ENCODE measurements around the gene CHRM1. TPM values are rescaled to one million over a fixed set of nuclear protein-coding genes. Genes with fewer than 3 reads are reported as not detected.

The CHRM1 gene
- total and polyA plus RNA-seq, 2 of the 13 experiments (the other 11 are each of a cell fraction or from before 2014, with no cell fraction given) = not detected

DNA sequence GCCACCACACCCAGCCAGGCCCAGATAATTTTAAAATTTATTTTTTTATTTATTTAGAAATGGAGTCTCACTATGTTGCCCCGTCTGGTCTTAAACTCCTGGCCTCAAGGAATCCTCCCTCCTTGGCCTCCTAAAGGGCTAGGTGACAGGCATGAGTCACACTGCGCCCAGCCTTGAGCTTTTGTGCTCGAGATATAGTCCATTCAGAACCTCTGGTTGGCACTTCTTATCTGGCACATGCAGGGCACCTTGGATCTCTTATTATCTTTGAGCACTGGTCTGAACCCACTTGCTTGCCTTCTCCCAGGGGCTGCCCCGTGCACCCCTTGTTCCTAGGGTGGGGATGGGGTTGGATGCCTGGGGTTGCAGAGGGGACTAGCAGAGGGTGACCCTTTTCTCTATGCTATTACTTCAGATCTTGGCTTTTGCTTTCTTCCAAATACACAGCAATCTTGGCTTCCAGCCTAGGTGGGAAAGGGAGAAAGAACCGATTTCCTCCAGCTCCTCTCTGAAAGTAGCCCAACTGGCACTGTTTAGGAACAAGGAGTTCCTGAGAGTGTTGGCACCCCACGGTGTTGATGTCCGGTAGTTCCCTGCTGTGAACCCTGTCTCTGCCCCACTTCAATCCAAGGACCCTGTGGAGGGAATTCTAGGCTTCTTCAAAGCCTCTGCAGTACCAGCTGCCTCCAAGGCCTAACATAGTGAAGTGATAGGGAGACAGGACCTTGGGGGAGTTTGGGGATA, 41.8 kb downstream of the CHRM1 start:
- ATAC-seq (no peak), FAIRE-seq (no peak), DNase-seq (ENCODE audit: low spot score) (no peak)
- CTCF ChIA-PET (ENCODE audit: low intra/inter-chr PET ratio, low total read pairs) = no interaction called here
- TF ChIP-seq, protein P1, sequence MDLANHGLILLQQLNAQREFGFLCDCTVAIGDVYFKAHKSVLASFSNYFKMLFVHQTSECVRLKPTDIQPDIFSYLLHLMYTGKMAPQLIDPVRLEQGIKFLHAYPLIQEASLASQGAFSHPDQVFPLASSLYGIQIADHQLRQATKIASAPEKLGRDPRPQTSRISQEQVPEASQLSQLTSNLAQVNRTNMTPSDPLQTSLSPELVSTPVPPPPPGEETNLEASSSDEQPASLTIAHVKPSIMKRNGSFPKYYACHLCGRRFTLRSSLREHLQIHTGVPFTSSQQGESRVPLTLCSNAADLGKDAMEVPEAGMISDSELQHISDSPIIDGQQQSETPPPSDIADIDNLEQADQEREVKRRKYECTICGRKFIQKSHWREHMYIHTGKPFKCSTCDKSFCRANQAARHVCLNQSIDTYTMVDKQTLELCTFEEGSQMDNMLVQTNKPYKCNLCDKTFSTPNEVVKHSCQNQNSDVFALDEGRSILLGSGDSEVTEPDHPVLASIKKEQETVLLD (CRISPR knock-in tag; IDR thresholded peaks at IDR 0.05; ENCODE audit: low read depth) = no peak
- TF ChIP-seq ZNF121 (CRISPR knock-in tag; IDR thresholded peaks at IDR 0.05) = peak; percentile 63
- WGBS (ENCODE audit: low lambda C conversion rate) = 89% methylated on average over 7 of the region's 7 CpGs
- Histone ChIP-seq H3K4me3 (replicated peaks in 1 of 3; ENCODE audit: insufficient read depth in 1 of 3, low read depth in 2 of 3, low read length in 3 of 3) (peak overlapping the region in 2 of 3 experiments; percentile 92 to 99; a peak in 2 of 6 replicates), H2AFZ (ENCODE audit: low read length) (no peak overlapping the region), H3K36me3 (replicated peaks in 1 of 2; ENCODE audit: control insufficient read depth in 1 of 2, insufficient read depth in 2 of 2, low read length in 2 of 2) (peaks cover 13 to 53% of the 10 kb centered on the region in 2 experiments), H3K4me2 (ENCODE audit: low read depth, low read length) (peak overlapping the region; percentile 81), H3K27me3 (ENCODE audit: control insufficient read depth in 1 of 2, insufficient read depth in 2 of 2, low read length in 2 of 2) (no peaks in the 10 kb centered on the region; a peak in 1 of 5 replicates), H3K4me1 (ENCODE audit: insufficient read depth, low read length) (peaks cover 55% of the 10 kb centered on the region), H4K20me1 (ENCODE audit: insufficient read depth, low read length) (peaks cover 8% of the 10 kb centered on the region; the same call in 1 of the 2 replicates), H3K9me3 (ENCODE audit: low read length) (no peaks in the 10 kb centered on the region), H3K79me2 (ENCODE audit: insufficient read depth, low read length) (peaks cover 57% of the 10 kb centered on the region), H3K9ac (ENCODE audit: insufficient read depth, low read depth, low read length) (peak overlapping the region; percentile 92; the same call in 1 of the 2 replicates), H3K27ac (ENCODE audit: extremely low read length, insufficient read depth, low read length) (peak overlapping the region; percentile 93)
- intact Hi-C loops (cut with micrococcal nuclease; ENCODE audit: unreplicated experiment) = no loop called here
- POLR2A ChIA-PET = interaction anchor here (0.9 to 5.8 kb wide), 4 partner anchors 11 to 93 kb away, joined by 3 to 90 read pairs (median 27); partner anchors contain the start of genes STX5, TEX54 and WDR74
- BruUV-seq (replicated peaks) = no TSS peak
- in situ Hi-C loops (cut with HindIII; ENCODE audit: extremely low pct_ligation_motif_present, low pct_unique_long_range_greater_than_20kb) = loop anchor here (5.0 kb wide), 1 partner anchor 92 kb away; the partner anchor contains the start of gene TMEM179B

DNA sequence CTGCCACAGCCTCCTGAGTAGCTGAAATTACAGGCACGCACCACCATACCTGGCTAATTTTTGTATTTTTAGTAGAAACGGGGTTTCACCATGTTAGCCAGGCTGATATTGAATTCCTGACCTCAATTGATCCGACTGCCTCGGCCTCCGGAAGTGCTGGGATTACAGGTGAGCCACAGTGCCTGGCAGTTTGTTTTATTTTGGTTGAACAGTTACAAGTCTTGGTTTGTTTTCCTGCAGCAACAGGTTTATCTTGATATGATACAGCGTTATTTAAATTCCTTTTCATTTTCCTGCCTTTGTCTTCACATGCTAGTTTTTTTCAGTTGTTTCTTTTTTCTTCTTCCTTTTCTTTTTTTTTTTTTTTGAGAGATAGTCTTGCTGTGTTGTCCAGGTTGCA, 44.5 kb downstream of the CHRM1 start:
- 91% methylated on average over 6 of the region's 6 CpGs for WGBS (ENCODE audit: low lambda C conversion rate)
- no TSS peak for BruUV-seq (replicated peaks)
- TF ChIP-seq ZNF274 (CRISPR knock-in tag; IDR thresholded peaks at IDR 0.05) (no peak), ZFP37 (CRISPR knock-in tag; IDR thresholded peaks at IDR 0.05; ENCODE audit: borderline replicate concordance) (no peak), ZBTB8A (CRISPR knock-in tag; IDR thresholded peaks at IDR 0.05; ENCODE audit: borderline replicate concordance, low read depth) (no peak), MED1 (CRISPR knock-in tag; IDR thresholded peaks at IDR 0.05) (no peak), ZKSCAN1 (IDR thresholded peaks at IDR 0.05; ENCODE audit: low read length) (no peak), ZNF674 (CRISPR knock-in tag; IDR thresholded peaks at IDR 0.05; ENCODE audit: low read depth) (no peak), TEAD3 (CRISPR knock-in tag; optimal IDR thresholded peaks at IDR 0.05; ENCODE audit: borderline replicate concordance) (no peak), ZNF441 (CRISPR knock-in tag; IDR thresholded peaks at IDR 0.05; ENCODE audit: borderline replicate concordance) (no peak), ZC3H13 (CRISPR knock-in tag; IDR thresholded peaks at IDR 0.05) (no peak), NR1H2 (CRISPR knock-in tag; IDR thresholded peaks at IDR 0.05; ENCODE audit: borderline replicate concordance, low read depth) (no peak), PLRG1 (conservative IDR thresholded peaks at IDR 0.05) (no peak), JUN (CRISPR knock-in tag; IDR thresholded peaks at IDR 0.05) (no peak)
- TF ChIP-seq, protein P2, sequence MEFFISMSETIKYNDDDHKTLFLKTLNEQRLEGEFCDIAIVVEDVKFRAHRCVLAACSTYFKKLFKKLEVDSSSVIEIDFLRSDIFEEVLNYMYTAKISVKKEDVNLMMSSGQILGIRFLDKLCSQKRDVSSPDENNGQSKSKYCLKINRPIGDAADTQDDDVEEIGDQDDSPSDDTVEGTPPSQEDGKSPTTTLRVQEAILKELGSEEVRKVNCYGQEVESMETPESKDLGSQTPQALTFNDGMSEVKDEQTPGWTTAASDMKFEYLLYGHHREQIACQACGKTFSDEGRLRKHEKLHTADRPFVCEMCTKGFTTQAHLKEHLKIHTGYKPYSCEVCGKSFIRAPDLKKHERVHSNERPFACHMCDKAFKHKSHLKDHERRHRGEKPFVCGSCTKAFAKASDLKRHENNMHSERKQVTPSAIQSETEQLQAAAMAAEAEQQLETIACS (CRISPR knock-in tag; IDR thresholded peaks at IDR 0.05) = no peak
- H3K79me2 ChIP-seq (ENCODE audit: insufficient read depth, low read length) = peaks cover 35% of the 10 kb centered on the region
- no peak for ATAC-seq
- H4K20me1 ChIP-seq (ENCODE audit: insufficient read depth, low read length) = 0 out of 2 replicates have a peak, but pooled peaks cover 3% of the 10 kb centered on the region
- intact Hi-C loops (cut with micrococcal nuclease; ENCODE audit: unreplicated experiment) = no loop called here
- H3K36me3 ChIP-seq (replicated peaks in 1 of 2; ENCODE audit: control insufficient read depth in 1 of 2, insufficient read depth in 2 of 2, low read length in 2 of 2) = peaks cover 11 to 40% of the 10 kb centered on the region in 2 experiments; a peak in 3 of 5 replicates
- in situ Hi-C loops (cut with HindIII; ENCODE audit: extremely low pct_ligation_motif_present, low pct_unique_long_range_greater_than_20kb) = loop anchor here (5.0 kb wide), 1 partner anchor 89 kb away; the partner anchor contains the start of gene TMEM179B
- no peak overlapping the region for H3K4me2 ChIP-seq (ENCODE audit: low read depth, low read length)
- ChIA-PET POLR2A (interaction anchor here (2.5 kb wide), 1 partner anchor 21 kb away, joined by 18 read pairs; no protein-coding TSS in a partner anchor), CTCF (ENCODE audit: low intra/inter-chr PET ratio, low total read pairs) (no interaction called here)
- H3K9me3 ChIP-seq (ENCODE audit: low read length) = no peaks in the 10 kb centered on the region
- no peak for DNase-seq (ENCODE audit: low spot score)
- H3K27me3 ChIP-seq (ENCODE audit: control insufficient read depth in 1 of 2, insufficient read depth in 2 of 2, low read length in 2 of 2) = no peaks in the 10 kb centered on the region; a peak in 1 of 5 replicates
- no peak overlapping the region for H2AFZ ChIP-seq (ENCODE audit: low read length)
- no peak overlapping the region for H3K4me3 ChIP-seq (replicated peaks in 1 of 3; ENCODE audit: insufficient read depth in 1 of 3, low read depth in 2 of 3, low read length in 3 of 3)
- H3K9ac ChIP-seq (ENCODE audit: insufficient read depth, low read depth, low read length) = no peak overlapping the region
- H3K27ac ChIP-seq (ENCODE audit: extremely low read length, insufficient read depth, low read length) = no peak overlapping the region
- H3K4me1 ChIP-seq (ENCODE audit: insufficient read depth, low read length) = peaks cover 29% of the 10 kb centered on the region
- FAIRE-seq = no peak

Data from HepG2 (cell line).